ENCODE data around the gene TRH.

DNA sequence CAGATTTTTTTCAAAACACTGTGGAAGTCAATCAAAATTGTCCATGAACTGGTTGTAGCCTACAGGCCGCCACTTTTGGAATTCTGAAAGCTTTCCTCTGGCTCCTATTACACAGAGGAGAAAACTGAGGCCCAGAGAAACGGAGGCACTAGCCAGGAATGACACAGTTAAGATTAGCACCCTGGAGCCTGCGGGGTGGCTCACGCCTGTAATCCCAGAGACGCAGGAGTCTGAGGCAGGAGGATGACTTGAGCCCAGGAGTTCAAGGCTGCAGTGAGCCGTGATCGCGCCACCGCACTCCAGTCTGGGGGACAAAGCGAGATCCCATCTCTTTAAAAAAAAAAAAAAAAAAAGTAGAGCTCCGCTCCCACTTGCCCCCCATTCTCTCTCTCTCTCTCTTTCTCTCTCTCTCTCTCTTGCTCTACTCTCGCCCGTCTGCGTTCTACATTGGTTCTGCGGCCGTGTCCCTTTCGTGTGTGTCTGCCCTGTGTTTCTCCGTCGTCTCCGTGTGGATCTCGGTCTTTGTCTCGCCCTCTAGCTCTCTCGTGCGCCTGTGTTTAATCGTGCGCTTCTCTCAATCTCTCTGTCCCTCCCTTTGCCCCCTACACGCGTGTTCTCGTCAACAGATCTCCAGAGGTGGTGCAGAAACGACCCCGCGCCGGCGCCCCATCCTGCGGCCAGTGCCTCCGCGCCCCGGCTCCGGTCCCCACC, 512 bp upstream of the TRH start:
- TF ChIP-seq POLR2A (IDR thresholded peaks at IDR 0.05; ENCODE audit: low read depth, low read length) (no peak), POLR2AphosphoS5 (IDR thresholded peaks at IDR 0.05; ENCODE audit: low read depth, low read length) (no peak), TAF1 (IDR thresholded peaks at IDR 0.05; ENCODE audit: borderline replicate concordance, low read depth, low read length) (no peak)
